Keratinocyte (primary cell): Measurements from ENCODE around the gene ARG1. TPM values are rescaled to one million over a fixed set of nuclear protein-coding genes. Genes with fewer than 3 reads are reported as not detected.

ENCODE experiments used
- DNase-seq: peaks from one replicate; pipeline ENCODE4 v3.0.0-alpha.2; 2011; ENCODE audit warnings: low read depth, missing footprints, low spot score
- FAIRE-seq: peaks from 2 replicates; lab custom pipeline; 2011; peaks lifted over from hg19 to GRCh38; lab: Jason Lieb, UNC
- H2AFZ ChIP-seq: 2 replicates; pipeline ENCODE4 v1.6.0; 2012; ENCODE audit warnings: low read length, control low read depth, inconsistent platforms; ENCODE audit not compliant: control insufficient read depth
- H3K27ac ChIP-seq: 2 replicates; pipeline ENCODE4 v1.5.1; 2011; ENCODE audit warnings: low read length; ENCODE audit not compliant: control insufficient read depth, insufficient read depth
- H3K27me3 ChIP-seq: 3 replicates; pipeline ENCODE4 v1.6.0; 2011; ENCODE audit warnings: low read length; ENCODE audit not compliant: control insufficient read depth, insufficient read depth; ENCODE audit errors: extremely low read depth
- H3K36me3 ChIP-seq, 2 experiments: 2 replicates in 1 of 2; 3 replicates in 1 of 2; pipeline ENCODE4 v1.5.1; 2011; ENCODE audit warnings: low read length in 2 of 2, mild to moderate bottlenecking in 1 of 2; ENCODE audit not compliant: control insufficient read depth in 2 of 2, insufficient read depth in 2 of 2; ENCODE audit errors: extremely low read depth in 1 of 2
- H3K4me1 ChIP-seq: 3 replicates; pipeline ENCODE4 v1.5.1; 2011; ENCODE audit warnings: low read length; ENCODE audit not compliant: control insufficient read depth, insufficient read depth; ENCODE audit errors: extremely low read depth
- H3K4me2 ChIP-seq: 3 replicates; pipeline ENCODE4 v1.6.0; 2011; ENCODE audit warnings: low read depth, low read length; ENCODE audit not compliant: control insufficient read depth, insufficient read depth; ENCODE audit errors: extremely low read depth
- H3K4me3 ChIP-seq, 3 experiments: fragments of 200-600 bp in 1 of 3; sonication (generic) in 1 of 3; 2 replicates in 2 of 3; 3 replicates in 1 of 3; pipeline ENCODE4 v1.5.1; 2011 to 2016; ENCODE audit warnings: low read length in 3 of 3, mild to moderate bottlenecking in 3 of 3, control low read depth in 2 of 3, inconsistent platforms in 1 of 3, low read depth in 1 of 3, mixed read lengths in 1 of 3, mixed run types in 1 of 3, moderate library complexity in 1 of 3; ENCODE audit not compliant: control insufficient read depth in 2 of 3, insufficient read depth in 2 of 3; ENCODE audit errors: extremely low read depth in 1 of 3
- H3K79me2 ChIP-seq: 2 replicates; pipeline ENCODE4 v1.6.0; 2012; ENCODE audit warnings: low read length; ENCODE audit not compliant: control insufficient read depth, insufficient read depth
- H3K9ac ChIP-seq: 3 replicates; pipeline ENCODE4 v1.6.0; 2011; ENCODE audit warnings: low read length; ENCODE audit not compliant: control insufficient read depth, insufficient read depth; ENCODE audit errors: extremely low read depth
- H3K9me1 ChIP-seq: 3 replicates; pipeline ENCODE4 v1.6.0; 2011; ENCODE audit warnings: low read length; ENCODE audit not compliant: control insufficient read depth, insufficient read depth; ENCODE audit errors: extremely low read depth
- H3K9me3 ChIP-seq: 2 replicates; pipeline ENCODE4 v1.5.1; 2012; ENCODE audit warnings: low read depth, low read length; ENCODE audit not compliant: control insufficient read depth
- H4K20me1 ChIP-seq: 3 replicates; pipeline ENCODE4 v1.6.0; 2011; ENCODE audit warnings: low read length; ENCODE audit not compliant: control insufficient read depth, insufficient read depth; ENCODE audit errors: extremely low read depth
- CTCF ChIP-seq, 3 experiments: IDR thresholded peaks in 1 of 3; conservative IDR thresholded peaks in 1 of 3; optimal IDR thresholded peaks in 1 of 3; 2 replicates in 2 of 3; 3 replicates in 1 of 3; pipeline versions ENCODE3 to v1.5.1; 2011; ENCODE audit warnings: low read length in 3 of 3, mild to moderate bottlenecking in 3 of 3, moderate library complexity in 2 of 3, control low read depth in 1 of 3, inconsistent platforms in 1 of 3; ENCODE audit not compliant: insufficient read depth in 2 of 3; ENCODE audit errors: extremely low read depth in 1 of 3
- EZH2 ChIP-seq: IDR thresholded peaks from one replicate; pipeline ENCODE4 v1.6.1; 2012; ENCODE audit warnings: inconsistent platforms, mild to moderate bottlenecking, low read length, moderate library complexity
- dilution Hi-C: fragments of 300-500 bp; cut with MboI; formaldehyde crosslinking; loops from one replicate; pipeline ENCODE4 v1.7.0; 2020; ENCODE audit warnings: low sequenced_read_pairs; ENCODE audit not compliant: extremely low pct_ligation_motif_present
- polyA minus RNA-seq, 3 experiments: library from RNA; depleted of rRNA, polyadenylated mRNA; stranded (reverse); fragments of >200 nt; gene quantifications; 1 replicate in 1 of 3; 2 replicates in 1 of 3; 3 replicates in 1 of 3; pipeline ENCODE4 v1.2.3, GENCODE V29; 2011
- polyA plus RNA-seq, 5 experiments: library from polyadenylated mRNA; depleted of rRNA in 3 of 5; stranded (reverse) in 3 of 5; stranded (forward) in 1 of 5; unstranded in 1 of 5; fragments of >200 nt; gene quantifications; 1 replicate in 1 of 5; 2 replicates in 3 of 5; 3 replicates in 1 of 5; pipeline versions ENCODE4 v1.2.1 to v1.2.3, GENCODE V29; 2011 to 2012; ENCODE audit warnings: missing spikeins in 2 of 5, low read depth in 1 of 5, low replicate concordance in 1 of 5

Gene ARG1
- polyA plus RNA-seq, result 0.13 to 0.17 TPM in 2 of 3 replicates, not detected in the other
- 21.2 TPM for polyA plus RNA-seq (2011; ENCODE audit: low read depth)
- not detected in 2 replicates for polyA plus RNA-seq (2011; cell fraction: cytosol; rRNA removed)
- polyA plus RNA-seq (2011; cell fraction: nucleus; rRNA removed), result 0.17 and 0.28 TPM in 2 replicates
- polyA plus RNA-seq (2012; ENCODE audit: low replicate concordance), result 0.11 and 9.6 TPM in 2 replicates
- polyA minus RNA-seq, result not detected in 3 replicates
- polyA minus RNA-seq (2011; cell fraction: cytosol; rRNA and poly(A)+ RNA removed), result not detected
- 0.70 TPM in 1 of 2 replicates, not detected in the other for polyA minus RNA-seq (2011; cell fraction: nucleus; rRNA and poly(A)+ RNA removed)

- Histone ChIP-seq H3K9me3 (no peaks in the 10 kb centered on the region), H3K9ac (no peak within 1 kb of the TSS), H3K27me3 (no peaks in the 10 kb centered on the region), H3K9me1 (no peaks in the 10 kb centered on the region), H3K4me1 (no peaks in the 10 kb centered on the region), H4K20me1 (no peaks in the 10 kb centered on the region), H3K27ac (no peak within 1 kb of the TSS), H3K4me2 (no peak within 1 kb of the TSS), H2AFZ (no peak within 1 kb of the TSS), H3K36me3 (peaks cover 0 to 2% of the 10 kb centered on the region in 2 experiments), H3K4me3 (no peak within 1 kb of the TSS), H3K79me2 (no peaks in the 10 kb centered on the region)
- no peak for DNase-seq
- dilution Hi-C loops, result no loop called here
- TF ChIP-seq CTCF (optimal IDR thresholded peaks at IDR 0.05 in 1 of 3, IDR thresholded peaks at IDR 0.05 in 1 of 3, conservative IDR thresholded peaks at IDR 0.05 in 1 of 3; ENCODE audit: extremely low read depth in 1 of 3, insufficient read depth in 2 of 3, low read length in 3 of 3) (no peak), EZH2 (no peak)
- no peak for FAIRE-seq
Measured at GRCh38 chr6:131572686-131573415, at the start of gene ARG1. ARG1 (plus strand) TSS chr6:131573226; CDS start chr6:131573283, 57 bp downstream.

GRCh38 chr6:131523988-131524673 lies 48.9 kb upstream of the ARG1 start:
- Histone ChIP-seq H3K27me3 (no peaks in the 10 kb centered on the region), H4K20me1 (no peaks in the 10 kb centered on the region), H3K79me2 (no peaks in the 10 kb centered on the region), H3K4me1 (no peaks in the 10 kb centered on the region), H3K9me1 (no peaks in the 10 kb centered on the region), H3K9me3 (no peaks in the 10 kb centered on the region), H3K4me2 (no peak overlapping the region), H3K9ac (no peak overlapping the region), H3K4me3 (no peak overlapping the region), H2AFZ (no peak overlapping the region), H3K27ac (no peak overlapping the region), H3K36me3 (no peaks in the 10 kb centered on the region)
- dilution Hi-C loops, result no loop called here
- TF ChIP-seq CTCF (optimal IDR thresholded peaks at IDR 0.05 in 1 of 3, IDR thresholded peaks at IDR 0.05 in 1 of 3, conservative IDR thresholded peaks at IDR 0.05 in 1 of 3; ENCODE audit: extremely low read depth in 1 of 3, insufficient read depth in 2 of 3, low read length in 3 of 3) (no peak), EZH2 (no peak)
- no peak for DNase-seq
- peak; percentile 20 for FAIRE-seq
